ENCODE measurements around the gene ZNF618. TPM values are rescaled to one million over a fixed set of nuclear protein-coding genes. Genes with fewer than 3 reads are reported as not detected.

The ZNF618 gene
- total RNA-seq, 2 experiments from 2014 or later = 0.27 to 0.70 TPM

DNA sequence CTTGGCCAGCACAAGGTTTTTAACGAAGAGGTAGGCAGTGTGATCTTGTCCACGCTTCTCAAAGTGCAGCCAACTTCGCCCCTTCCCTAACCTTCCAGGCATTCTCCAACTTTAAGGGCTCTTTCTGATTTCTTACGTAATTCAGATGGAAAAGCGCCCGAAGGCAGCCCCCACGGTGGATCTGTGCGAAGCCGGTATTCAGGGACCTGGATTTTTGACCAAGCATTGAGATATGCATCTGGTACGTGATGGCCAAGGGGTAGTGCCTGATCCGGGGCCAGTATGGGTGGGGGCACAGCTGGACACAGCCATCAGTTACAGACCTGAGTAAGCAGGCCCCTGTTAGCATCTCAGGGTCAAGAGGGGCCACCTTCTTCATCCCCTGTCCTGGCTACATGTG, 122.0 kb downstream of the ZNF618 start:
- no peaks in the 10 kb centered on the region for H3K27me3 Mint-ChIP-seq
- DNase-seq = no peak
- no peak overlapping the region for H3K4me3 Mint-ChIP-seq
- H3K27ac Mint-ChIP-seq = no peak overlapping the region
- no peaks in the 10 kb centered on the region for H3K9me3 Mint-ChIP-seq
- peaks cover 8% of the 10 kb centered on the region for H3K4me1 Mint-ChIP-seq
- H3K36me3 Mint-ChIP-seq = no peaks in the 10 kb centered on the region

DNA sequence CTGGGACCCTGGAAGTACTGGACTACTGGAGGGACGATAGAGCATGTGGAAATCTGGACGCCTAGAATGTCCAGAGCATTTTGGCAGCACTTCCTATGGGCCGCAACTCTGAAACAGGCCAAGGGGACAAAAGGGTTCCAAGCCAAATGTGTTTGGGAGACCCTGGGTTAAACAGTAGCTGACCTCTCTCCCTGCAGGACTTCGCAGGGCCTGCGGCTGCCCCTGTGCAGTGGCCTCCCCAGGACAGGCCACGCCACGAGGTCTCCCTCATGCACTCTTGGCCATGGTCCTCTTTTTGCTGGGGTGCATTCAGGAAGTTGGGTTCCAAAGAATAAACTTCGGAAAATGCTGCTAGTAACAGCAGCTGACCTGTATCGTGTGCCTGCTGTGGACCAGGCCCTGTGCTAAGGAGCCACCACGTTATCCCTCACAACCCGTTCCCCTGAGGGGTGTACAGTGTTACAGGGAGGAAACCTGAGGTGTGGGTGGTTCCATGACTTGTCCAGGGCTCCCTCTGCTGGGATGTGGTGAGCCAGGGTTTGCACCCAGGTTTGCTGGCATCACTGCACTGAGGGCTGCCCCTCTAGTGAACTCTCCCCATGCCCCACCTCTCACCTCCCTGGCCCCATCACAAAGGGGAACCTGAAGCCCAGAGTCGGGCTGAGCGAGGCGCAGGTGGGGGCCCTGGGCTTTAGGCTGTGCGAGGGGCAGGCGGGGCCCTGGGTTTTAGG, 122.6 kb downstream of the ZNF618 start:
- H3K9me3 Mint-ChIP-seq = no peaks in the 10 kb centered on the region
- peaks cover 3% of the 10 kb centered on the region for H3K4me1 Mint-ChIP-seq
- no peak overlapping the region for H3K4me3 Mint-ChIP-seq
- no peaks in the 10 kb centered on the region for H3K27me3 Mint-ChIP-seq
- DNase-seq = no peak
- H3K36me3 Mint-ChIP-seq = no peaks in the 10 kb centered on the region
- H3K27ac Mint-ChIP-seq = no peak overlapping the region

DNA sequence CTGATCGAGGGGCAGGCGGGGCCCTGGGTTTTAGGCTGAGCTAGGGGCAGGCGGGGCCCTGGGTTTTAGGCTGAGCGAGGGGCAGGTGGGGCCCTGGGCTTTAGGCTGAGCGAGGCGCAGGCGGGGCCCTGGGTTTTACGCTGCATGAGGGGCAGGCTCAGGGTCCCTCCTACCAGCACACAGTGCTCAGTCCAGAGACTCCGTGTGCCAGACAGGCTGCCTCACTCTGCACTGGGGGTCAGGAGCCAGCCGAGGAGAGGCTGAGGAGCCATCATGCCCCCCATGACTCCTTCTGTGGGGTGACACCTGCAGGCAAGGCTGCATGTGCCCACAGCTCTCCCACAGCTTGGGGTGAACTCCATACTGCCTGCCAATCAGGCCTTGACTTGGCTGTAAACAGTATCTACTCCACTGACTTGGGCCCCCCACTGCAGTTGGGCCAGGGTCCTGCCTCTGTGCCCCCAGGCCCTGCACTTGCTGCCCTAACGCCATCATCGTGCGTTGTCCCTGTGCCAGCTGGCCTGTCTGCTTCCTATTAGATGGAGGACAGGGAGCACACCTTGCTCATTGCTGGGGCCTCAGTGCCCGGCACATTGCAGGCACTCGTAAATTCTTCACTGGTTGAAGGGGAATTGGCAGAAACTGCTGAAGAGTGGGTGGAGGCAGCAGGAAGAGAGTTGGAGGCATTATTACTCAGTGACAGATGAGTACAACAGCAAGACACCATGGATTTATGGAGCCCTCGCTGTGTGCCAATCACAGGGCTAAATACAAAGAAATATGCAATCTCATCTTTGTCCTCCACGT, 123.3 kb downstream of the ZNF618 start:
- no peaks in the 10 kb centered on the region for H3K27me3 Mint-ChIP-seq
- no peak overlapping the region for H3K4me3 Mint-ChIP-seq
- H3K4me1 Mint-ChIP-seq = no peaks in the 10 kb centered on the region
- H3K9me3 Mint-ChIP-seq = no peaks in the 10 kb centered on the region
- H3K27ac Mint-ChIP-seq = no peak overlapping the region
- H3K36me3 Mint-ChIP-seq = no peaks in the 10 kb centered on the region
- no peak for DNase-seq

DNA sequence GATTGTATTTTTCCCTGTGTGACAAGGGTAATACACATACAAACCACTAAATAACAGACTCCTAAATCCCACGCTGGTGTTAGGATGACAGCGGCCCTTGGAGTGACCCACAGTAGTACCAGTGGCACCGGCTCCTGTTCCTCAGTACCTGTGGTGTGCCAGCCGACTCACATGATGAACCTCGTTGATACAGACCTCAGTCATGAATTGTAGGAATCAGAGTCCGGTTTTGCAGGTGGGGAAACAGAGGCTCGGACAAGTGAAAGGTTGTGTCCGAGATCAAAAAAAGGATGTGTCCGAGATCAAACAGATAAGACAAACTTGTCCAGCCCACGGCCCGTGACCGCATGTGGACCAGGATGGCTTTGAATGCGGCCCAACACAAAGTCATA, 124.0 kb downstream of the ZNF618 start:
- DNase-seq = no peak
- Mint-ChIP-seq H3K4me1 (no peaks in the 10 kb centered on the region), H3K27ac (no peak overlapping the region), H3K4me3 (no peak overlapping the region), H3K27me3 (no peaks in the 10 kb centered on the region), H3K9me3 (no peaks in the 10 kb centered on the region), H3K36me3 (no peaks in the 10 kb centered on the region)

DNA sequence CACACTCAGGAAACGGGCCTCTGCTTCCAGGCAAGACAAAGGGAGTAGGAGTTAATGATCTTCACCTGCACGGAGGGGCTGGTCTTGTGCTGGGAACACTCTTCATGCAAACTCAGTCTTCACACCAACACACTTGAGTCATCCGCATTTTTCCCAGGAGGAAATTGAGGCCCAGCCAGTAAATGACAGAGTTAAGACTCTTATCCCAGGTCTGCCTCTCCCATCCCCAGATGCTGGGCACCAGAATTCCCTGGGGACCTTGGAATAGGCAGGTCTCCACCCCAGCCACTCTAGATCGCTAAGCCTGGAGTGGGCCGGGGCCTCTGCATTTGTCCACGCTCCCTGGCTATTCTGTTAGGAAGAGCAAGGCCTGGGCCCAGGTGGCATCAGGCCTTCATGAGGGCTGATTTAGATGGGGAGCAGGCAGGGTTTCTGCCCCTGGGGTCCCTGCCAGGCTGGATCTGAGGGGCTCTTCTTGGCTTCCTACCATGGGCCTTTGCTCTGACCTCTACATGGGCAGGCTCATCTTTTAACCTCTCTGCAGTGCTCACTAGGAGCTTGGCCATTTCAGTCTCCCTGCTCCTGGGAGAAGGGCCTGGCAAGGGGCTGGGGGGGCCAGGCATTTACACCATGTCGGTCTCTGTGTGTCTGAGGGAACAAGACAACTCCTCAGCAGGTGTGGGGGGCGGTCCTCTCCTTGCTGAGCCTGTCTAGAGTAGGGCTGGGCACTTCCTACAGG, 124.7 kb downstream of the ZNF618 start:
- Mint-ChIP-seq H3K4me1 (no peaks in the 10 kb centered on the region), H3K36me3 (no peaks in the 10 kb centered on the region), H3K9me3 (no peaks in the 10 kb centered on the region), H3K27ac (no peak overlapping the region), H3K27me3 (no peaks in the 10 kb centered on the region), H3K4me3 (no peak overlapping the region)
- no peak for DNase-seq

DNA sequence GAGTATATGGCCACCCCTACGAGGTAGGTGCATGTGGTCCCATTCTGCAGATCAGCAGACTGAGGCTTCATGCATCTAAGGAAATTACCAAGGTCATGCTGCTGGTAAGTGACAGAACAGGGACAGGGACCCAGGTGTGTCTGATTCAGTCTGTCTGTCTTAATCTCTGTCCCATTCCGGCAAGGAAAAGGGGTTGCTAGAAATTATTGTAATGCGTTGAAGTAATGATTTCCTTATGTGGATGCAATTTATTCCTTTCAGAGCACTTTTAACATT, 125.2 kb downstream of the ZNF618 start:
- H3K27me3 Mint-ChIP-seq = no peaks in the 10 kb centered on the region
- no peaks in the 10 kb centered on the region for H3K9me3 Mint-ChIP-seq
- H3K27ac Mint-ChIP-seq = no peak overlapping the region
- no peak for DNase-seq
- no peaks in the 10 kb centered on the region for H3K4me1 Mint-ChIP-seq
- no peak overlapping the region for H3K4me3 Mint-ChIP-seq
- no peaks in the 10 kb centered on the region for H3K36me3 Mint-ChIP-seq

DNA sequence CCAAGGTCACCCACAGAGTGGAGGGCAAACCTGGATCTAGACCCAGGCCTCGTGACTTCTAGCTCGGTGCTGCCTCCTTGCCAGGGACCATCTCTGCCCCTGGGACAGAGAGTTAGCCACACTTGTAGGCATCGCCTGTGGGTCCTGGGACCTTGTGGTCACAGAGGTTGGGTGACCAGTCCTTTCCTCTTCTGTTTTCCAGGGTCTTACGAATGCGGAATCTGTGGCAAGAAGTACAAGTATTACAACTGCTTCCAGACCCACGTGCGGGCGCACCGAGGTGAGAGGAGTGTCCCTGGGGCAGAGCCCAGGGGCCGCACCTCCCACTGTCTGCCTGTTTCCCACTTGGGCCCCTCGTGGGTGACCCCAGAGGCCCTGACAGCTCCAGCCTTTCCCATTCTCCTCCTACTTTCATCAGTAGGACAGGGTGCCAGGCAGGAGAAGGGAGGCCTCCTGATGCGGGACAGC, 125.7 kb downstream of the ZNF618 start:
- no peak for DNase-seq
- Mint-ChIP-seq H3K9me3 (no peaks in the 10 kb centered on the region), H3K36me3 (no peaks in the 10 kb centered on the region), H3K27ac (no peak overlapping the region), H3K4me3 (no peak overlapping the region), H3K4me1 (no peaks in the 10 kb centered on the region), H3K27me3 (no peaks in the 10 kb centered on the region)

DNA sequence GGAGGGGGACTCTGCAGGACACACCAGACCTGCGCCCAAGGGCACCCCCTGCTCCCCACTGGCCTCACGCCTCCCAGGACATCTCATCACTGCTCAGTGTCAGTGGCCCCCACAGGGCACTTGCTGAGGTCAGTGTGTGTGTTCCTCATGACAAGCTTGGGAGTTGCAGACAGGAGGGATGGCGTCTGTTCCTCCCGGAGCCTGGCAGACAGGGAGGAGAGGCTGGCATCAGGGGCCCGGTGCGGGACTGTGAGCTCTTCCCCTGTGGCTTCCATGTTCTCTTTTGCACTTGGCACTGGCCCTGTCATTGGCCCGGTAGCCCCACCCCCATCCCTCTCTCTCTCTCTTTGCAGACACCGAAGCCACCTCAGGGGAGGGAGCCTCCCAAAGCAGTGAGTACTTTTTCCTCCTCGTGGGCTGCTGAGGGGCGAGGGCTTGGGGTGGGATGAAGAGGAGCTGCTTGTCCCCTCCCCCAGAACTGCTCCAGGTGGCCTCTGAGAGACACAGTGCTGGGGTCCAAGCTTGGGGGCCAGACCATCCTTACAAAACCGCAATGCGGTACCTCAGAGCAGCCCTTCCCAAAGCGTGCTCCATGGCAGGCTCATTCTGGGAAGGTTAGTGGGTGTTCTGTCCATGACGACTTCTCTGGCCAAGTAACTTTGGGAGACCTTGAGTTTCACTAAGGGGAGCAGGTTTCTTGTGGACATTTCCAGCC, 126.3 kb downstream of the ZNF618 start:
- Mint-ChIP-seq H3K4me1 (no peaks in the 10 kb centered on the region), H3K27ac (no peak overlapping the region), H3K4me3 (no peak overlapping the region), H3K9me3 (no peaks in the 10 kb centered on the region), H3K27me3 (no peaks in the 10 kb centered on the region), H3K36me3 (no peaks in the 10 kb centered on the region)
- no peak for DNase-seq

DNA sequence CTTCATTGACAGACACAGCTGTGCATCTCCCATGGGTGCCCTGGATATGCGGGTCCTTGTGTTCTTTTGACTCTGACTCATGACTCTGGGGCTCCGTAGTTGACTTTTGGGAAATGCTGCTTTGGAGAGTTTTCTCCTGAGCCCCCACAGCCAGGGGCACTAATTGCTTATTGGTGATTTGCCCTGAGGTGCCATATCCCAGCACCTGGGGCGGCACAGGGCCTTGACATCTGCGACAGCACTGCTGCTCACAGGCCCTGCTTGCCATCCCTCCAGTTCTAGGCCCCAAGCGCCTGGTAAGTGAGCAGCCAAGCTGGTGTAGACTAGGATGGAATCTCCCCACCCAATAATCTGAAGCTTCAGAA, 126.9 kb downstream of the ZNF618 start:
- Mint-ChIP-seq H3K36me3 (peaks cover 1% of the 10 kb centered on the region), H3K27ac (no peak overlapping the region), H3K27me3 (no peaks in the 10 kb centered on the region), H3K4me3 (no peak overlapping the region), H3K4me1 (no peaks in the 10 kb centered on the region), H3K9me3 (no peaks in the 10 kb centered on the region)
- no peak for DNase-seq

DNA sequence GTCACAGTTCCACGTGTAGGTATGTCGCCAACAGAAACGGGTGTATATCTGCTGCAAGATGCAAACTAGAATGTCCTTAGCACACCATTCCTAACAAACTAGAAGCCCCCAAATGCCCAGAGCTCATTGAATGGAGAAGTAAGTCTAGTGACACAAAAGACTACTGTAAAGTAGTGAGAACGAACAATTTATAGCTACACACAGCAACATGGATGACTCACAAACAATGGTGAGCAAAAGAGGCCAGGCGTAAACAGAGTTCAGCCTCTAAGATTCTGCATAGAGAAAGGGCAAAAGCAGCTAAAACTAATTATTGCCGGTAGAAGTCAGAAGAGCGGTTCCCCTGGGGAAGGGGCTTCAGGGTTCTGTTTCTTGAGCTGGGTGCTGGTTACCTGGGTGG, 127.2 kb downstream of the ZNF618 start:
- Mint-ChIP-seq H3K4me1 (no peaks in the 10 kb centered on the region), H3K27ac (no peak overlapping the region), H3K9me3 (no peaks in the 10 kb centered on the region), H3K27me3 (no peaks in the 10 kb centered on the region), H3K4me3 (no peak overlapping the region), H3K36me3 (peaks cover 1% of the 10 kb centered on the region)
- no peak for DNase-seq

DNA sequence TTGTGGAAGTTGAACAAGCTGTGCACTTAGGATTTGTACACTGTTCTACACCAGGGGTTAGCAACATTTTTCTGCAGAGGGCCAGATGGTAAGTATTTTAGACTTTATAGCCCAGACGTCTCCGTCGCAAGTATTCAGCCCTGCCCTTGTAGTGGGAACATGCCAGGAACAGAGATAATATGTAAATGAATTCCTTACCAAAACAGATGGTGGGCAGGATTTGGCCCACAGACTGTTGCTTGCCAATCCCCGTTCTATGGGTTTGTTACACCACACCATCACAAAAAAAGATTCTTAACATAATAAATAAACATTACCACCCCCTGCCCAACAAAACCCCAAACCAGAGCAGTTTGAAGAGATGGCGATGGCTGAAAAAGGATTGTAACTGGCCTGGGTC, 127.6 kb downstream of the ZNF618 start:
- no peak for DNase-seq
- Mint-ChIP-seq H3K4me1 (no peaks in the 10 kb centered on the region), H3K9me3 (no peaks in the 10 kb centered on the region), H3K4me3 (no peak overlapping the region), H3K36me3 (peaks cover 1% of the 10 kb centered on the region), H3K27ac (no peak overlapping the region), H3K27me3 (no peaks in the 10 kb centered on the region)

DNA sequence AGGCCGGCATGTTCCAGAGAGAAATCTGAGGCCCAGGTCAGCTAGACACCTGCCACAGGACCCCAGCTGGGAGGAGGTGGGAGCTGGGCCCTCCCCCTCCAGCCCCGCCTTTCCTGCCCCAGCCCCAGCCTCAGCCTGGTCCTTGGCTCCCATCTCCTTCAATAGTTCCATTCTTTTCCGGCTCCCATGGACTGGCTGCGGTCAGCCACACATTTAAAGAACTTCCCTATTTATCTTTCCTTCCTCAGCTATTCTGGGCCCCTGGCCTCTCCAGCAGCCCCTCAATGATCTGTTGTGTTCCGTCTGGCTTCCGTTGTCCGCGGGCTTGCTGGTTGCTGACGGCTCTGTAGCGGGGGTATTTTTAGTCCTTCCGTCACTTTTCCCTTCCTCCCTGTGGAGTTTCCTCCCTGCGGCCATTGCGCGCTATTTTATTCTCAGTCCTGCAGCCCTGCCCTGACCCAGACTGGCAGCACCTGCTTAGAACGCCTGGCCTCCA, 128.2 kb downstream of the ZNF618 start:
- peaks cover 1% of the 10 kb centered on the region for H3K36me3 Mint-ChIP-seq
- no peak for DNase-seq
- H3K27ac Mint-ChIP-seq = no peak overlapping the region
- no peaks in the 10 kb centered on the region for H3K4me1 Mint-ChIP-seq
- H3K4me3 Mint-ChIP-seq = no peak overlapping the region
- H3K9me3 Mint-ChIP-seq = no peaks in the 10 kb centered on the region
- H3K27me3 Mint-ChIP-seq = no peaks in the 10 kb centered on the region

DNA sequence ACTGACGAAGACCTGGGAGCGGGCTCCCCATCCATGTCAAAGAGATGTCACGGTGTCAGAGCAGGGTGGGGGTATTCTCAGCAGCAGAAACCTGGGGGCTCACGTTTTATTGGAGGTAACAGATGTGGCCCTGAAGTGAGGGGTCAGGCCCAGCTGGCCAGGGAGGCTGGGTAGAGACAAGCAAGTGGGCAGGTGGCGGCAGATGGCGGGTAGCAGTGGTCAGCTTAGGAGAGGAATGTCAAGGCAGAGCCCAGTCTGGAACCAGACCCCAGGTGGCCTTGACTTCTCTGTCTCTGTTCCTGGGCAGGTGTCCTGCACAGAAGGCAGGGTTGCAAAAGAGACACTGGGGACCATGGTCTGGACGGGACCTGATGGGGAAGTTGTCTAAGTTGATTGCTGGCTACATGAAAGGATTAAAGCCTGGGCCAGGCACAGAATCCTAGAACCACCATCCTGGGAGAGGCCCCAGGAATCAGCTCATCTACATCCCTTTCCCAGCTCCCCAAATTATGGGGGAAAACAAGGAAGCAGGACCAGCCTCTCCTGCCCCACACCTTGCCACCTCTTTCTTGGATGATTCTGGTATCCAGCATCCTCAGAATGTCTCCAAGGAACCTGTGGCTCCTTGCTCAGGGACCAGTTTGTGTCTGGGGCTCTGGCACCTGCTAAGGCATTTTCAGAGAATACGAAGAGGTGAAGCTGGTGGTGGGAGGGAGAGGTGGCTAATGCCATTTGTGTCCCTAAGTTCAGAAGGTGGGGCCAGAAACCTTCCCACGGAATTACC, 129.5 kb downstream of the ZNF618 start:
- H3K36me3 Mint-ChIP-seq = peaks cover 1% of the 10 kb centered on the region
- H3K9me3 Mint-ChIP-seq = no peaks in the 10 kb centered on the region
- H3K27ac Mint-ChIP-seq = no peak overlapping the region
- H3K4me1 Mint-ChIP-seq = no peaks in the 10 kb centered on the region
- no peak overlapping the region for H3K4me3 Mint-ChIP-seq
- no peaks in the 10 kb centered on the region for H3K27me3 Mint-ChIP-seq
- no peak for DNase-seq

DNA sequence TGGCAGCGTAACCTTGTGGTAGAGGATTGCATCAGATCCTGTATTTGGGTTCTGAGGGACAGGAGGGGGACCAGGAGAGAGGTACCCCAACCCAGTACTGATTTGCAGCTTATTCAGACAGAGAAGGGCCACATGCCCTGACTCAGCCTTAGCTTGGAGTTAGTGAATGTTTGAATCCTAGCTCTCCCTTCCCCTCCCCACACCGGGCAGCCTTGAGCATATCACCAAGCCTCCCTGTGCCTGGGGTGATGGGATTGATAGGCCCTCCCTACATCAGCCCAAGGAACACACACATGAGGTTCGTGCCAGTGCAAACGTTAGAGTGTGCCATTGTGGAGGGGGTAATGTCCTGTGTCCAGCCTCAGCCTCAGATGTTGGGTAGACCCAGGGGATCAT, 130.0 kb downstream of the ZNF618 start:
- H3K4me1 Mint-ChIP-seq = no peaks in the 10 kb centered on the region
- DNase-seq = no peak
- H3K27me3 Mint-ChIP-seq = no peaks in the 10 kb centered on the region
- H3K4me3 Mint-ChIP-seq = no peak overlapping the region
- no peaks in the 10 kb centered on the region for H3K9me3 Mint-ChIP-seq
- no peak overlapping the region for H3K27ac Mint-ChIP-seq
- peaks cover 1% of the 10 kb centered on the region for H3K36me3 Mint-ChIP-seq
